Transverse colon (tissue), 3 donors: ENCODE data around the gene MAGI1.

ENCODE experiments used
- POLR2A ChIP-seq: fragments of 450-650 bp; IDR thresholded peaks from one replicate; pipeline ENCODE4 v1.6.1; 2016; ENCODE audit warnings: antibody characterized with exemption, mild to moderate bottlenecking, moderate library complexity
- TF ChIP-seq, protein P1 (sequence below), 5 experiments: fragments of 200-600 bp in 3 of 5; fragments of 450-650 bp in 2 of 5; sonication (generic) in 3 of 5; IDR thresholded peaks; 1 replicate in 2 of 5; 2 replicates in 3 of 5; pipeline ENCODE4 v1.5.1; 2016 to 2017; ENCODE audit warnings: antibody characterized with exemption in 5 of 5, inconsistent platforms in 3 of 5, mild to moderate bottlenecking in 2 of 5, moderate library complexity in 1 of 5

DNA sequence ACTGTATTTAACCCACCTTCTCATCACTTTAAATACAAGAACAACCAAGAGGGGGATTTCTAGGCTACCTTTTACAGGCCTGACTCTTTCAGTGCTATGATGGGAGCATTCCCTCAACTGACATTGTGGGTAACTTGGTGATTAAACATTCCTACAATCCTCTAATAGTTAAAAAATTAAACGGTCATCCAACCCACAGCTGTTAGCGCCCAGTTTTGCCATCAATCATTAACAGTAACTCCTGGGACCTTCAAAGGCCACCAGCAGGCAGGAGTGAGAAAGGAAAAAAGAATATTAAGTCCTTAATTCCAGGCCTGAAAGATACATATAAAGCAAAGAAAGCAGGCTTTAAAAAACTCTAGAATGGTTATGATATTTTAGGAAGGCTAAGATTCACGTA is 512.1 kb downstream of the MAGI1 start:
- TF ChIP-seq POLR2A, result no peak
- TF ChIP-seq, protein P1, sequence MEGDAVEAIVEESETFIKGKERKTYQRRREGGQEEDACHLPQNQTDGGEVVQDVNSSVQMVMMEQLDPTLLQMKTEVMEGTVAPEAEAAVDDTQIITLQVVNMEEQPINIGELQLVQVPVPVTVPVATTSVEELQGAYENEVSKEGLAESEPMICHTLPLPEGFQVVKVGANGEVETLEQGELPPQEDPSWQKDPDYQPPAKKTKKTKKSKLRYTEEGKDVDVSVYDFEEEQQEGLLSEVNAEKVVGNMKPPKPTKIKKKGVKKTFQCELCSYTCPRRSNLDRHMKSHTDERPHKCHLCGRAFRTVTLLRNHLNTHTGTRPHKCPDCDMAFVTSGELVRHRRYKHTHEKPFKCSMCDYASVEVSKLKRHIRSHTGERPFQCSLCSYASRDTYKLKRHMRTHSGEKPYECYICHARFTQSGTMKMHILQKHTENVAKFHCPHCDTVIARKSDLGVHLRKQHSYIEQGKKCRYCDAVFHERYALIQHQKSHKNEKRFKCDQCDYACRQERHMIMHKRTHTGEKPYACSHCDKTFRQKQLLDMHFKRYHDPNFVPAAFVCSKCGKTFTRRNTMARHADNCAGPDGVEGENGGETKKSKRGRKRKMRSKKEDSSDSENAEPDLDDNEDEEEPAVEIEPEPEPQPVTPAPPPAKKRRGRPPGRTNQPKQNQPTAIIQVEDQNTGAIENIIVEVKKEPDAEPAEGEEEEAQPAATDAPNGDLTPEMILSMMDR (IDR thresholded peaks at IDR 0.05), result no peak
